Neural progenitor cell (in vitro differentiated cells): ENCODE results near the gene CFAP70.
"Not testable (repeated sequence)": the region's sequence is repeated elsewhere in the genome, so short reads cannot be mapped to it uniquely, and the experiment has no call there.

Source experiments
- EZH2 ChIP-seq: fragments of 200-600 bp; sonication (generic); IDR thresholded peaks from 2 replicates; pipeline ENCODE4 v1.6.1; 2017; ENCODE audit warnings: antibody characterized with exemption, mild to moderate bottlenecking, moderate library complexity
- TF ChIP-seq, protein P1 (sequence below): fragments of 200-600 bp; sonication (generic); IDR thresholded peaks from 2 replicates; pipeline ENCODE4 v1.5.1; 2017; ENCODE audit warnings: antibody characterized with exemption, mild to moderate bottlenecking

- TF ChIP-seq, protein P1, sequence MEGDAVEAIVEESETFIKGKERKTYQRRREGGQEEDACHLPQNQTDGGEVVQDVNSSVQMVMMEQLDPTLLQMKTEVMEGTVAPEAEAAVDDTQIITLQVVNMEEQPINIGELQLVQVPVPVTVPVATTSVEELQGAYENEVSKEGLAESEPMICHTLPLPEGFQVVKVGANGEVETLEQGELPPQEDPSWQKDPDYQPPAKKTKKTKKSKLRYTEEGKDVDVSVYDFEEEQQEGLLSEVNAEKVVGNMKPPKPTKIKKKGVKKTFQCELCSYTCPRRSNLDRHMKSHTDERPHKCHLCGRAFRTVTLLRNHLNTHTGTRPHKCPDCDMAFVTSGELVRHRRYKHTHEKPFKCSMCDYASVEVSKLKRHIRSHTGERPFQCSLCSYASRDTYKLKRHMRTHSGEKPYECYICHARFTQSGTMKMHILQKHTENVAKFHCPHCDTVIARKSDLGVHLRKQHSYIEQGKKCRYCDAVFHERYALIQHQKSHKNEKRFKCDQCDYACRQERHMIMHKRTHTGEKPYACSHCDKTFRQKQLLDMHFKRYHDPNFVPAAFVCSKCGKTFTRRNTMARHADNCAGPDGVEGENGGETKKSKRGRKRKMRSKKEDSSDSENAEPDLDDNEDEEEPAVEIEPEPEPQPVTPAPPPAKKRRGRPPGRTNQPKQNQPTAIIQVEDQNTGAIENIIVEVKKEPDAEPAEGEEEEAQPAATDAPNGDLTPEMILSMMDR, result not testable (repeated sequence)
- not testable (repeated sequence) for TF ChIP-seq EZH2
Observed at GRCh38 chr10:73325290-73325689, 33.4 kb downstream of the CFAP70 start.
